Stimulated activated CD8-positive, alpha-beta memory T cell treated with anti-CD3 and anti-CD28 coated beads, Interleukin-2, amount 100 ng/mL, for 1 hour (primary cell): ENCODE results near the gene HLA-DQA1.
A peak's percentile ranks its signal among the peaks of the same experiment; 100 is the strongest.
"Not testable (repeated sequence)": the region's sequence is repeated elsewhere in the genome, so short reads cannot be mapped to it uniquely, and the experiment has no call there.

Source experiments
- DNase-seq, 2 donors: peaks; one replicate each; pipeline ENCODE4 v3.0.0-alpha.2; 2020; ENCODE audit warnings: low read depth in 2 of 2

The HLA-DQA1 gene

GRCh38 chr6:32658268-32658897 lies 21.2 kb downstream of the HLA-DQA1 start:
- DNase-seq = no peak

GRCh38 chr6:32659856-32660595 lies 22.8 kb downstream of the HLA-DQA1 start:
- DNase-seq = no peak

GRCh38 chr6:32662099-32662498 lies 24.9 kb downstream of the HLA-DQA1 start:
- no peak for DNase-seq

GRCh38 chr6:32662836-32663235 lies 25.6 kb downstream of the HLA-DQA1 start:
- DNase-seq = no peak

- no peak for DNase-seq
Measured at GRCh38 chr6:32664354-32664753, 27.1 kb downstream of the HLA-DQA1 start.

- no peak for DNase-seq
Measured at GRCh38 chr6:32664827-32665362, 27.7 kb downstream of the HLA-DQA1 start.

- no peak for DNase-seq
Measured at GRCh38 chr6:32665661-32666060, 28.5 kb downstream of the HLA-DQA1 start.

- DNase-seq = peak in 1 of 2 donors; percentile 33
Measured at GRCh38 chr6:32666420-32667300, 29.5 kb downstream of the HLA-DQA1 start, which contains the start of gene HLA-DQB1. HLA-DQB1 (minus strand) TSS chr6:32666657; CDS start chr6:32666607, 50 bp downstream.

- DNase-seq = peak in 1 of 2 donors; percentile 26
Measured at GRCh38 chr6:32668226-32668747, 31.1 kb downstream of the HLA-DQA1 start.

- no peak for DNase-seq
Measured at GRCh38 chr6:32669240-32669639, 32.0 kb downstream of the HLA-DQA1 start.

- no peak for DNase-seq
Measured at GRCh38 chr6:32669893-32670292, 32.7 kb downstream of the HLA-DQA1 start.

GRCh38 chr6:32671908-32672307 lies 34.7 kb downstream of the HLA-DQA1 start:
- DNase-seq = not testable (repeated sequence)

- not testable (repeated sequence) for DNase-seq
Measured at GRCh38 chr6:32674123-32674522, 36.9 kb downstream of the HLA-DQA1 start.

- no peak for DNase-seq
Measured at GRCh38 chr6:32679492-32679891, 42.3 kb downstream of the HLA-DQA1 start.

GRCh38 chr6:32680055-32680454 lies 42.8 kb downstream of the HLA-DQA1 start:
- DNase-seq = no peak

GRCh38 chr6:32684246-32684645 lies 47.0 kb downstream of the HLA-DQA1 start:
- DNase-seq = no peak

GRCh38 chr6:32685603-32686002 lies 48.4 kb downstream of the HLA-DQA1 start:
- DNase-seq = no peak

GRCh38 chr6:32689531-32690501 lies 52.6 kb downstream of the HLA-DQA1 start:
- no peak for DNase-seq

- DNase-seq = peak in 1 of 2 donors; percentile 37
Measured at GRCh38 chr6:32692019-32692418, 54.8 kb downstream of the HLA-DQA1 start.
